ENCODE results near the gene PRR33. TPM values are rescaled to one million over a fixed set of nuclear protein-coding genes. Genes with fewer than 3 reads are reported as not detected.
A peak's percentile ranks its signal among the peaks of the same experiment; 100 is the strongest.
"Not testable (repeated sequence)": the region's sequence is repeated elsewhere in the genome, so short reads cannot be mapped to it uniquely, and the experiment has no call there.

Gene PRR33
- total and polyA plus RNA-seq, 4 donors = not detected

DNA sequence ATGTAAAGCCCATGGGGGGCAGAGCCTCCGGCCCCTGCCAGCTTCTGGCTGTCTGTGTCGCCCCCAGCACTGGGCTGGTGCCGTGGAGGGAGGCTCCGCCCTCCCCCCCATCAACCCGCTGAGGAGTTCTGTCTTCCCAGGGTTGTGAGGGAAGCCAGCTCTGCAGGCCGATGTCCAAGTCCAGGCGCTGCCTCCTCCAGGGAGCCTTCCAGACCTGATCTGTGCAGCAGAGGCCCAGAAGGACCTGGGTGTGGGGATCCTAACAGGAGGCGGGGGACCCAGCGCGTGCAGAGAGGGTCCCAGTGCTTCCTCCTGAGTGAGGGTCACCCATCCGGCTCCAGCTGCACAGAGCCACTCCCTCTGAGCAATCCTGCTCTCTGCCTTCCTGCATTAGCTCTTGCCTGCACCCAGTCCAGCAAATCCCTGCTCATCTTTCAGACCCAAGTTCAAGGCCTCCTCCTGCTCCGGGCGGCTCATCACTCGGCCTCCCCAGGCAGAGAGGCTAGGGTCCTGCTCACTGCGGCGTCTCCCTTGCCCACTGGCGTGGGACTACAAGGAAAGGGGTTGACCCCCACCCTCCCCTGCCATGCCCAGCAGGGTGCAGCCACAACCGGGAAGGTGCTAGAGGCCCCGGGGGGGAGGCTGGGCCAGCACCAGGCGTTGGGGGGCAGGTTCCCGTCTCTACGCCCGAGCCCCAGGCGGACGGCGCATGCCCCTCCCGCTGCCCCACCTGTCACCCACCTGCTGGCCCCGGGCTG is 16.4 kb downstream of the PRR33 start:
- H3K9ac ChIP-seq (ENCODE audit: low read depth in 1 of 2, low read length in 2 of 2) = no peak overlapping the region
- WGBS = 74% methylated on average over 28 of the region's 28 CpGs
- no peaks in the 10 kb centered on the region for H3K9me3 ChIP-seq (ENCODE audit: control insufficient read depth in 4 of 4, low read length in 3 of 4)
- H3K27me3 ChIP-seq (ENCODE audit: control insufficient read depth in 4 of 4, insufficient read depth in 4 of 4, low read length in 3 of 4) = no peaks in the 10 kb centered on the region
- no peaks in the 10 kb centered on the region for H3K36me3 ChIP-seq (ENCODE audit: control insufficient read depth in 4 of 4, insufficient read depth in 3 of 4, low read depth in 1 of 4, low read length in 3 of 4)
- no peak for TF ChIP-seq TAF1 (conservative IDR thresholded peaks at IDR 0.05)
- no peak for TF ChIP-seq FOXA2 (IDR thresholded peaks at IDR 0.05)
- TF ChIP-seq FOXA1 (IDR thresholded peaks at IDR 0.05) = no peak
- no peak overlapping the region for H3K4me3 ChIP-seq (ENCODE audit: low read depth in 1 of 3, low read length in 3 of 3)
- peak overlapping the region in 1 of 2 donors; percentile 20 for H3K27ac ChIP-seq (ENCODE audit: low read depth in 1 of 2, low read length in 2 of 2)
- no peak for DNase-seq (ENCODE audit: low spot score)
- peaks cover 0 to 3% (median 0%) of the 10 kb centered on the region in 4 donors for H3K4me1 ChIP-seq (ENCODE audit: control insufficient read depth in 4 of 4, insufficient read depth in 4 of 4, low read length in 3 of 4)

DNA sequence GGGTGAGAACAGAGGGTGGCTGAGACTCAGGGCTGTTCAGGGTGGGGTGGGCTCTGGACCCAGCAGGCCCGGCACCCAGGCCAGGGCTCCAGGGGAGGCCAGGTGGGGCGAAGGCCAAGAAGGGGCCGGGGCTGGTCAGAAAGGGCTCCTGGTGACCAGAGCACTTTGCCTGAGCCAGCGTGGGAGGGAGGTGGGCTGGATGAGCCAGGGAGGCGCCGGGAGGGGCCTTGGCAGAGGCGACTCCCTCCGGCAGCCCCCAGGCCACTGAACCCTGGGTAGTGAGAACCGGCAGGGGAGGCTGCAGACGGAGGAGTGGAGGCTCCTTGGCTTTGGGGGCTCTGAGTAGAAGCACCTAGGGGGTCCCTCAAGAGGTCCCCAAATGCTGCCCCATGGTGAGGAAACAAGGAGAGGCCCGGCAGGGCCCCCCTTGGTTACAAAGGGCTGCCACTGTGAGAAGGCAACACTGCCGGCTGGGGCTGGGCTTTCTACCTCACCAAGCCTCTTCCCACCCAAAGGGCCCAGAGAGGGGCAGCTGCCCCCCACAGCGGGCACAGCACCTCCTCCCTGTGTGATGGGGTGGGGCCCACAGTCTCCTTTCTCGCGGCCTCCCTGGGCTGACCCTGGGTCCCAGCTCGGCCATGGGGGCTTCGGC is 17.1 kb downstream of the PRR33 start:
- not testable (repeated sequence) for DNase-seq (ENCODE audit: low spot score); H3K36me3 ChIP-seq (ENCODE audit: control insufficient read depth in 4 of 4, insufficient read depth in 3 of 4, low read depth in 1 of 4, low read length in 3 of 4); H3K27ac ChIP-seq (ENCODE audit: low read depth in 1 of 2, low read length in 2 of 2); H3K4me3 ChIP-seq (ENCODE audit: low read depth in 1 of 3, low read length in 3 of 3); H3K27me3 ChIP-seq (ENCODE audit: control insufficient read depth in 4 of 4, insufficient read depth in 4 of 4, low read length in 3 of 4); H3K9ac ChIP-seq (ENCODE audit: low read depth in 1 of 2, low read length in 2 of 2); H3K4me1 ChIP-seq (ENCODE audit: control insufficient read depth in 4 of 4, insufficient read depth in 4 of 4, low read length in 3 of 4); H3K9me3 ChIP-seq (ENCODE audit: control insufficient read depth in 4 of 4, low read length in 3 of 4)
- 81% methylated on average over 17 of the region's 17 CpGs for WGBS

DNA sequence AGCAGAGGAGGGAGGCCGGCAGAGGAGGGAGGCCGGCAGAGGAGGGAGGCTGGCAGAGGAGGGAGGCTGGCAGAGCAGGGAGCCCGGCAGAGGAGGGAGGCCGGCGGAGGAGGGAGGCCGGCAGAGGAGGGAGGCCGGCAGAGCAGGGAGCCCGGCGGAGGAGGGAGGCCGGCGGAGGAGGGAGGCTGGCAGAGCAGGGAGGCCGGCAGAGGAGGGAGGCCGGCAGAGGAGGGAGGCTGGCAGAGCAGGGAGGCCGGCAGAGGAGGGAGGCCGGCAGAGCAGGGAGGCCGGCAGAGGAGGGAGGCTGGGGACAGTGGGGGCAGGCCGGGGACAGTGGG is 17.9 kb downstream of the PRR33 start:
- not testable (repeated sequence) for H3K27ac ChIP-seq (ENCODE audit: low read depth in 1 of 2, low read length in 2 of 2); H3K4me1 ChIP-seq (ENCODE audit: control insufficient read depth in 4 of 4, insufficient read depth in 4 of 4, low read length in 3 of 4); H3K27me3 ChIP-seq (ENCODE audit: control insufficient read depth in 4 of 4, insufficient read depth in 4 of 4, low read length in 3 of 4); H3K9me3 ChIP-seq (ENCODE audit: control insufficient read depth in 4 of 4, low read length in 3 of 4); H3K36me3 ChIP-seq (ENCODE audit: control insufficient read depth in 4 of 4, insufficient read depth in 3 of 4, low read depth in 1 of 4, low read length in 3 of 4); H3K9ac ChIP-seq (ENCODE audit: low read depth in 1 of 2, low read length in 2 of 2); H3K4me3 ChIP-seq (ENCODE audit: low read depth in 1 of 3, low read length in 3 of 3); DNase-seq (ENCODE audit: low spot score)
- WGBS = 92% methylated on average over 17 of the region's 17 CpGs

DNA sequence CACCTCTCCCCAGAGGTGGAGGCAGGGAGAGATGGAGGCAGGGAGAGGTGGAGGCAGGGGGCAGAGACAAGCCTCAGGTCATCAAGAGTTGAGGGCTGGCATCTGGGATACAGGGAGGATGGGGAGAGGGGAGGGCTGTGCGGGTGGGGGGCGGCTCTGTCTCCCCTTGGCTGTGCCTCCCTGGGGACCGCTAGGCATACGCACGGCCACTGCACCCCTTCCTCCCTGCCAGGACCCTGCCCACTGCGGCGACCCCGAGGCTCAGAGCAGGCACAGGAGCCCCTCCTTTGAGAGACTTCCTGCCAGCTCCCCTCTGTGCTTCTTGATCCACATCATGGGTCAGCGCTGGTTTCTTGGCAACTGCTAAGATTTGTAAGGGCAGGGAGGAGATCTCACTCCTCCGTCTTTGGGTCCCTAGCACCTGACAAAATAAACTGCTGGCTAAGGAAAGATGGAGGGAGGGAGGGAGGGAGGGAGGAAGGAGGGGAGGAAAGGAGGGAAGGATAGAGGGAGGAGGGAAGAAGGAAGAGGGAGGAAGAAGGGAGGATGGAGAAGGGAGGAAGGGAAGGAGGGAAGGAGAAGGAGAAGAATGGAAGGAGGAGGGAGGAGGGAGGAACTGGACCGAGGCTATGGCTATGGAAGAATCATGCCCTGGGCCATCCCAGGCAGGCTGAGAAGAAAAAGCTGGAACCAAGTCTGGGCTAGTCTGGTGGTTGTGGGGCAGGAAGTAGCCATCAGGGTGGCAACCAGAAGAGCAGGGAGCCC is 18.5 kb downstream of the PRR33 start:
- H3K9me3 ChIP-seq (ENCODE audit: control insufficient read depth in 4 of 4, low read length in 3 of 4) = no peaks in the 10 kb centered on the region
- 56% methylated on average over 11 of the region's 11 CpGs for WGBS
- no peaks in the 10 kb centered on the region for H3K36me3 ChIP-seq (ENCODE audit: control insufficient read depth in 4 of 4, insufficient read depth in 3 of 4, low read depth in 1 of 4, low read length in 3 of 4)
- peaks cover 0 to 5% (median 0%) of the 10 kb centered on the region in 4 donors for H3K4me1 ChIP-seq (ENCODE audit: control insufficient read depth in 4 of 4, insufficient read depth in 4 of 4, low read length in 3 of 4)
- no peak for DNase-seq (ENCODE audit: low spot score)
- H3K27ac ChIP-seq (ENCODE audit: low read depth in 1 of 2, low read length in 2 of 2) = no peak overlapping the region
- no peak overlapping the region for H3K9ac ChIP-seq (ENCODE audit: low read depth in 1 of 2, low read length in 2 of 2)
- H3K27me3 ChIP-seq (ENCODE audit: control insufficient read depth in 4 of 4, insufficient read depth in 4 of 4, low read length in 3 of 4) = peaks cover 0 to 3% (median 0%) of the 10 kb centered on the region in 4 donors
- TF ChIP-seq SP1 (IDR thresholded peaks at IDR 0.05) (no peak), NR2F2 (IDR thresholded peaks at IDR 0.05) (no peak), RAD21 (IDR thresholded peaks at IDR 0.05) (no peak), HNF4A (conservative IDR thresholded peaks at IDR 0.05) (no peak), EGR1 (IDR thresholded peaks at IDR 0.05; ENCODE audit: low read depth in 2 of 2) (no peak), YY1 (IDR thresholded peaks at IDR 0.05) (no peak), FOXA2 (IDR thresholded peaks at IDR 0.05) (no peak), TAF1 (conservative IDR thresholded peaks at IDR 0.05) (no peak), RXRA (IDR thresholded peaks at IDR 0.05) (no peak), HNF4G (IDR thresholded peaks at IDR 0.05) (no peak), FOXA1 (IDR thresholded peaks at IDR 0.05) (no peak)
- TF ChIP-seq, protein P1, sequence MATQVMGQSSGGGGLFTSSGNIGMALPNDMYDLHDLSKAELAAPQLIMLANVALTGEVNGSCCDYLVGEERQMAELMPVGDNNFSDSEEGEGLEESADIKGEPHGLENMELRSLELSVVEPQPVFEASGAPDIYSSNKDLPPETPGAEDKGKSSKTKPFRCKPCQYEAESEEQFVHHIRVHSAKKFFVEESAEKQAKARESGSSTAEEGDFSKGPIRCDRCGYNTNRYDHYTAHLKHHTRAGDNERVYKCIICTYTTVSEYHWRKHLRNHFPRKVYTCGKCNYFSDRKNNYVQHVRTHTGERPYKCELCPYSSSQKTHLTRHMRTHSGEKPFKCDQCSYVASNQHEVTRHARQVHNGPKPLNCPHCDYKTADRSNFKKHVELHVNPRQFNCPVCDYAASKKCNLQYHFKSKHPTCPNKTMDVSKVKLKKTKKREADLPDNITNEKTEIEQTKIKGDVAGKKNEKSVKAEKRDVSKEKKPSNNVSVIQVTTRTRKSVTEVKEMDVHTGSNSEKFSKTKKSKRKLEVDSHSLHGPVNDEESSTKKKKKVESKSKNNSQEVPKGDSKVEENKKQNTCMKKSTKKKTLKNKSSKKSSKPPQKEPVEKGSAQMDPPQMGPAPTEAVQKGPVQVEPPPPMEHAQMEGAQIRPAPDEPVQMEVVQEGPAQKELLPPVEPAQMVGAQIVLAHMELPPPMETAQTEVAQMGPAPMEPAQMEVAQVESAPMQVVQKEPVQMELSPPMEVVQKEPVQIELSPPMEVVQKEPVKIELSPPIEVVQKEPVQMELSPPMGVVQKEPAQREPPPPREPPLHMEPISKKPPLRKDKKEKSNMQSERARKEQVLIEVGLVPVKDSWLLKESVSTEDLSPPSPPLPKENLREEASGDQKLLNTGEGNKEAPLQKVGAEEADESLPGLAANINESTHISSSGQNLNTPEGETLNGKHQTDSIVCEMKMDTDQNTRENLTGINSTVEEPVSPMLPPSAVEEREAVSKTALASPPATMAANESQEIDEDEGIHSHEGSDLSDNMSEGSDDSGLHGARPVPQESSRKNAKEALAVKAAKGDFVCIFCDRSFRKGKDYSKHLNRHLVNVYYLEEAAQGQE (IDR thresholded peaks at IDR 0.05) = no peak
- TF ChIP-seq, protein P2, sequence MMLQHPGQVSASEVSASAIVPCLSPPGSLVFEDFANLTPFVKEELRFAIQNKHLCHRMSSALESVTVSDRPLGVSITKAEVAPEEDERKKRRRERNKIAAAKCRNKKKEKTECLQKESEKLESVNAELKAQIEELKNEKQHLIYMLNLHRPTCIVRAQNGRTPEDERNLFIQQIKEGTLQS (IDR thresholded peaks at IDR 0.05) = no peak
- no peak overlapping the region for H3K4me3 ChIP-seq (ENCODE audit: low read depth in 1 of 3, low read length in 3 of 3)
